T-helper 17 cell (primary cell): ENCODE measurements around the gene AK8. TPM values are rescaled to one million over a fixed set of nuclear protein-coding genes. Genes with fewer than 3 reads are reported as not detected.

Experiments used
- ATAC-seq: fragments of 150-1000 bp; cut with Tn5 transposase; 2 replicates; pipeline ENCODE4 v1.10.0; 2021; ENCODE audit warnings: mild to moderate bottlenecking, moderate library complexity
- DNase-seq, 3 donors: peaks; one replicate each; pipeline versions ENCODE4 v3.0.0 to v3.0.0-alpha.2; 2020 to 2021
- H3K9me3 ChIP-seq: one replicate; pipeline ENCODE4 v1.7.0; 2013; ENCODE audit warnings: low read length, mild to moderate bottlenecking; ENCODE audit not compliant: control insufficient read depth, poor library complexity, severe bottlenecking
- H3K27ac Mint-ChIP-seq: one replicate; pipeline ENCODE4 v1.8.0; 2022; ENCODE audit warnings: mild to moderate bottlenecking, moderate library complexity, mixed read lengths
- H3K27me3 Mint-ChIP-seq: one replicate; pipeline ENCODE4 v1.8.0; 2022; ENCODE audit warnings: mixed read lengths
- H3K36me3 Mint-ChIP-seq: one replicate; pipeline ENCODE4 v1.8.0; 2022; ENCODE audit warnings: low read depth, mixed read lengths
- H3K4me1 Mint-ChIP-seq: one replicate; pipeline ENCODE4 v1.8.0; 2022; ENCODE audit warnings: mild to moderate bottlenecking, mixed read lengths
- H3K4me3 Mint-ChIP-seq: one replicate; pipeline ENCODE4 v1.8.0; 2022; ENCODE audit warnings: mild to moderate bottlenecking, moderate library complexity, mixed read lengths
- total RNA-seq, 4 donors: library from RNA in 2 of 4; stranded (reverse) in 2 of 4; gene quantifications; one replicate each; pipeline ENCODE4 v1.2.3 and lab custom pipeline; 2022 to 2026

Gene AK8
- total RNA-seq, 2 donors from 2014 or later, result 0.32 TPM; not detected in 1

- peaks cover 4% of the 10 kb centered on the region for H3K36me3 Mint-ChIP-seq
- no peak overlapping the region for H3K4me3 Mint-ChIP-seq
- ATAC-seq (no peak), DNase-seq (no peak)
- peaks cover 85% of the 10 kb centered on the region for H3K27me3 Mint-ChIP-seq
- no peaks in the 10 kb centered on the region for H3K9me3 ChIP-seq
- H3K27ac Mint-ChIP-seq, result no peak overlapping the region
- H3K4me1 Mint-ChIP-seq, result peaks cover 3% of the 10 kb centered on the region
Observed at GRCh38 chr9:132802121-132802795, 75.8 kb downstream of the AK8 start.

DNA sequence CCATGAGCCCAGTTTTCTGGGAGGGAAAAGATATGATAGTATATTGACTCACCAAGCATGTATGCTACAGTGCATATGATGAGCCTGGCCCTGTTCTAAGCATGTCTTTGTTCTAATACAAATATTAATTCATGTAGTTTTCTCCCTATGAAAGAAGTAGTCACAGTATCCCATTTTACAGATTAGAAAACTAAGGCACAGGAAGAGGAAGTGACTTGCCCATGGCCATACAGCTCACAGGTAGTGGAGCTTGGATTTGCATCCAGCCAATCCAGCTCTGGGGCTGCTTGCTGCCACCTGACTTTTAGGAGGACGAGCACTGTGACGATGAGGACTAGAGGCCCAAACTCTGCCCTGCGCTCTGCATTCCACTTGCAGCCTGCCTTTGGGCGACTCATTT, 76.4 kb downstream of the AK8 start:
- Mint-ChIP-seq H3K27ac (no peak overlapping the region), H3K36me3 (peaks cover 4% of the 10 kb centered on the region), H3K4me3 (no peak overlapping the region), H3K27me3 (peaks cover 84% of the 10 kb centered on the region), H3K4me1 (peaks cover 3% of the 10 kb centered on the region)
- H3K9me3 ChIP-seq, result no peaks in the 10 kb centered on the region
- no peak for ATAC-seq
- DNase-seq, result no peak

GRCh38 chr9:132800038-132800648, 77.9 kb downstream of the AK8 start:
- DNase-seq, result peak; percentile 46 to 48 (median 48)
- Mint-ChIP-seq H3K4me1 (peaks cover 3% of the 10 kb centered on the region), H3K27ac (no peak overlapping the region), H3K27me3 (peaks cover 75% of the 10 kb centered on the region), H3K4me3 (no peak overlapping the region), H3K36me3 (peaks cover 4% of the 10 kb centered on the region)
- no peaks in the 10 kb centered on the region for H3K9me3 ChIP-seq
- ATAC-seq, result peak; percentile 90

- ATAC-seq, result no peak
- peaks cover 75% of the 10 kb centered on the region for H3K27me3 Mint-ChIP-seq
- no peaks in the 10 kb centered on the region for H3K4me1 Mint-ChIP-seq
- H3K9me3 ChIP-seq, result no peaks in the 10 kb centered on the region
- no peak overlapping the region for H3K27ac Mint-ChIP-seq
- DNase-seq, result no peak
- peak overlapping the region; percentile 68 for H3K4me3 Mint-ChIP-seq
- H3K36me3 Mint-ChIP-seq, result peaks cover 4% of the 10 kb centered on the region
Observed at GRCh38 chr9:132798817-132799790, 79.0 kb downstream of the AK8 start.

DNA sequence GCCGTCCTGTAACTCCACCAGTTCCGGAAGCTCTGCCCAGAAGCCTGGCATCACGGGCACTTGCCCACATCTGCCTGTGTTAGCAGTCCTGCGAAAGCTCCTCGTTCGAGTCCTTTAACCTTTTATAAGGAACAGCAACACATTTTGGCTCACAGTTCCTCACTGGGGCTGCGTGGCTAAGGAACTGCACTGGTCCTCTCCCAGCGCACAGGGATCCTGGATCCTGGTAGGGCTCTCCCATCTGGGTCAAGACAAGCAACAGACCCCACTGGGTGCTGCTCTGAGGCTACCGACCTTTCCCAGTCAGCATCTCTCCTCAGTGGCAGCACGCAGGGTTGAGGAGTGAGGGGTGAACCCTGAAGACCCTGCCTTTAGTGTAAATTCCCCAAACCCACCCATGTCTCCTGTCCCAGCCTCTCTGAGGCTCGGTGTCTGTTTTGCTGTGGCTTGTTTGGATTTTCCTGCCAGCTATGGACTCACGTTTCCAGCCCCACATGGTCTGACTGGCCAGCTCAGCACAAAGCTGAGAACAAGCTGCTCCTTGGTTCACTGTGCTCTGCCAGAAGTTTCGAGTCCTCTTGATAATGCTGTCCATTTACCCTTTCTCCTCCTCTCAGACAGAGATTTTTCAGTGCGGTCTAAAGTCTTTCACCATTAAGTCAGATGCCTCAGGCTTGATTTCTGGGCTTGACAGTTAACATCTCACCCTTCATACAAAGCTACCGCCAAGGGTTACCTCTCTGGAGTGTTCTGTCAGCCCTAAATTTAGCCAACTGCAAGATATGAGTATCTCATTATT, 80.0 kb downstream of the AK8 start:
- H3K4me1 Mint-ChIP-seq, result no peaks in the 10 kb centered on the region
- peaks cover 4% of the 10 kb centered on the region for H3K36me3 Mint-ChIP-seq
- no peaks in the 10 kb centered on the region for H3K9me3 ChIP-seq
- no peak overlapping the region for H3K4me3 Mint-ChIP-seq
- peaks cover 82% of the 10 kb centered on the region for H3K27me3 Mint-ChIP-seq
- no peak overlapping the region for H3K27ac Mint-ChIP-seq
- ATAC-seq (no peak), DNase-seq (no peak)

DNA sequence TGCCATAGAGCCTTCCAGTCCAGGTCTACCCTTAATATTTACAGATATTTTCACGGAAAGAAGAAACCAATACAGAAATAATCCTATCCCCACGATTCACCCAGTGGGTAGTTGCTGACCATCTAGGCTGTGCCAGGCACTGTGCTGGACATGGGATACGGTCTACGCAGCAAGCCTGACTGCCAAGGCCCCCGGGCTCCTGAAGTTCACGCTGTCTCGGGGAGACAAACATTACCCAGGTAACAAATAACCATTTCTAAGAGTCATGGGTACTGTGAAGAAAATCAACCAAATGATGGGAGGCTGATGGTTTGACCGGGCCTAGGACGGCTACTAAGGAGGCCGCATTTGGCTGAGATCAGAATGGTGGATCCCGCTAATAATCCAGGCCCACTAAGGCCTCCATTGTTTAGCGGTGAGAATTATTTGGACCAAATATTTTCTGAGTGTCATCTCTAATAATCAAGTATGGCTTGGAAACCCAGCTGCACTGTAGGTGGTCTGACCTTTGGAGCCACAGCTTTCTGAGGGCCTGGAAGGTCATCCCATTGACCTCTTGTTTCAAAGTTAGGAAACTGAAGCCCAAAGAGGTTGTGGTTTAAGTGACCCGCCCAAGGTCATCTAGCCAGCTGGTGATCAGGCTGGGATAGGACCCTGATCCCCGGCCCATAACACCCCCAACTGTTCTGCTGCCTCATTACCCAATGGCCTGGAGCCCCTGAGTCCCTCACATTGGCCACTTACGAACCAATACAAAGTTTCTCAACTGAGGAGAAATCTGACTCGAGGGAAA, 82.4 kb downstream of the AK8 start:
- peaks cover 4% of the 10 kb centered on the region for H3K36me3 Mint-ChIP-seq
- DNase-seq (no peak), ATAC-seq (no peak)
- no peaks in the 10 kb centered on the region for H3K9me3 ChIP-seq
- peaks cover 75% of the 10 kb centered on the region for H3K27me3 Mint-ChIP-seq
- no peaks in the 10 kb centered on the region for H3K4me1 Mint-ChIP-seq
- no peak overlapping the region for H3K27ac Mint-ChIP-seq
- no peak overlapping the region for H3K4me3 Mint-ChIP-seq

DNA sequence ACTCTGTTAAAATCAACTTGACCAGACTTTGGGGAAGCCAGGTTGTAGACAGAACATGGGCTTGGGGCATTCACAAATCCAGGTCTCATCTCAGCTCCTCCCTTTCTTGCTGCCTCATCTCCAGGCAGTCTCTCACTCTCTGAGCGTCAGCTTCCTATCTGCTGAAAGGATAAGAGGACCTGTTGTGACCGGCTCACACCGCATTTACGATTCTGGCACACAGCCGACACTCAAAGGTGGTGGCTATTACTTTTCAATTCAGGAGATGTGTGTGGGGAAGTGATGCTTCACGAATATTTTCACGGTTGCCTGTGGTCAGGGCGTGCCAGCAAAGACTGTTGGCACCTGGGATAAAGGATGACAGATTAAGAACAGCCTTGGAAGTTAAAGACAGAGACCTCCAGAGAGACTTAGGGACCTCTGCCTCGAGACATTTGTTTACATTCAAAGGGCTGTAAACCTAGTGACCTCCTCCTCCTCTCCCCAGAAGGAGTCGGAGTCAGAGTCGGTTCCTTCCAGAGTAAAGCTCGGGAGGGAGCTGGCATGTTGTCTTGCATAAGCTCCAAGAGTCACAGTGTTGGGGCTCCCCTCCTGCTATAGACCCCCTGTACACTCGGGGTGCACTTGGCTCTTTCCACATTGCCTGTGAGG, 83.2 kb downstream of the AK8 start:
- no peak overlapping the region for H3K4me3 Mint-ChIP-seq
- peaks cover 4% of the 10 kb centered on the region for H3K36me3 Mint-ChIP-seq
- H3K9me3 ChIP-seq, result no peaks in the 10 kb centered on the region
- no peak for ATAC-seq
- peaks cover 68% of the 10 kb centered on the region for H3K27me3 Mint-ChIP-seq
- no peaks in the 10 kb centered on the region for H3K4me1 Mint-ChIP-seq
- DNase-seq, result no peak
- no peak overlapping the region for H3K27ac Mint-ChIP-seq

GRCh38 chr9:132793606-132794580, 84.2 kb downstream of the AK8 start:
- no peak overlapping the region for H3K4me3 Mint-ChIP-seq
- DNase-seq (no peak), ATAC-seq (no peak)
- H3K27me3 Mint-ChIP-seq, result peaks cover 58% of the 10 kb centered on the region
- H3K36me3 Mint-ChIP-seq, result no peaks in the 10 kb centered on the region
- no peaks in the 10 kb centered on the region for H3K9me3 ChIP-seq
- H3K4me1 Mint-ChIP-seq, result no peaks in the 10 kb centered on the region
- no peak overlapping the region for H3K27ac Mint-ChIP-seq

- DNase-seq, result no peak
- H3K4me1 Mint-ChIP-seq, result no peaks in the 10 kb centered on the region
- H3K9me3 ChIP-seq, result no peaks in the 10 kb centered on the region
- no peak overlapping the region for H3K27ac Mint-ChIP-seq
- no peak for ATAC-seq
- no peaks in the 10 kb centered on the region for H3K36me3 Mint-ChIP-seq
- no peak overlapping the region for H3K4me3 Mint-ChIP-seq
- H3K27me3 Mint-ChIP-seq, result peaks cover 46% of the 10 kb centered on the region
Observed at GRCh38 chr9:132792547-132792946, 85.5 kb downstream of the AK8 start.

DNA sequence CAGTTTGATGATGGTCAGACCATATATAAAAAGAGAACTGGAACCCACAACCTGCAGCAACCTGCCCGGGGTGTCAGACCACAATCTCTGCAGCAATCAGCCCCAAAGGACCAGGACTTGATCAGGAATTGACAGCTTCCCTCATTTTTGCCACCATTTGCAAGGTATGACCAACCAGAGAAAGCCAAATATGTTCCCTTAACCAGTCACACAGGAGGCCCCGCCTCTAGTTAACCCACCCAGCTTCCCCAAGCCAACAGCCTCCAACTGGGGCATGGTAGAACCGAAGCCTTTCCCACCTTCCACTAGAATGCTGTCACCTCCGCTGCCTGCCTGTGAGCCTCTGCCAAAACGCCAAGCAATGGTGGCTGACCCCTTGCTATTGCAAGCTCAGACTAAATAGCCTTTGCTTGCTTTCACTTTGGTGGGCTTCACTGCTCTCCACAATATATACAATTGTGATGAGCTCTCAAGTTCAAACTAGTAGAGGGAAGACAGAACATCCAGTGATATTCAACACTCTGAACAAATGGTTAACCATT, 86.3 kb downstream of the AK8 start:
- H3K27ac Mint-ChIP-seq, result no peak overlapping the region
- no peaks in the 10 kb centered on the region for H3K9me3 ChIP-seq
- no peaks in the 10 kb centered on the region for H3K4me1 Mint-ChIP-seq
- H3K4me3 Mint-ChIP-seq, result no peak overlapping the region
- H3K36me3 Mint-ChIP-seq, result peaks cover 3% of the 10 kb centered on the region
- no peak for ATAC-seq
- no peak for DNase-seq
- peaks cover 48% of the 10 kb centered on the region for H3K27me3 Mint-ChIP-seq

- no peaks in the 10 kb centered on the region for H3K9me3 ChIP-seq
- no peak for DNase-seq
- Mint-ChIP-seq H3K4me3 (no peak overlapping the region), H3K27me3 (peaks cover 53% of the 10 kb centered on the region), H3K4me1 (no peaks in the 10 kb centered on the region), H3K27ac (no peak overlapping the region), H3K36me3 (peaks cover 3% of the 10 kb centered on the region)
- no peak for ATAC-seq
Observed at GRCh38 chr9:132789719-132790118, 88.4 kb downstream of the AK8 start.
